ENCODE results near the gene NKPD1. TPM values are rescaled to one million over a fixed set of nuclear protein-coding genes. Genes with fewer than 3 reads are reported as not detected.

NKPD1 gene
- total RNA-seq, 1 donor = 0.36 TPM

- no peak overlapping the region for H3K4me3 ChIP-seq (ENCODE audit: low read depth, low read length)
- TF ChIP-seq, protein P1, sequence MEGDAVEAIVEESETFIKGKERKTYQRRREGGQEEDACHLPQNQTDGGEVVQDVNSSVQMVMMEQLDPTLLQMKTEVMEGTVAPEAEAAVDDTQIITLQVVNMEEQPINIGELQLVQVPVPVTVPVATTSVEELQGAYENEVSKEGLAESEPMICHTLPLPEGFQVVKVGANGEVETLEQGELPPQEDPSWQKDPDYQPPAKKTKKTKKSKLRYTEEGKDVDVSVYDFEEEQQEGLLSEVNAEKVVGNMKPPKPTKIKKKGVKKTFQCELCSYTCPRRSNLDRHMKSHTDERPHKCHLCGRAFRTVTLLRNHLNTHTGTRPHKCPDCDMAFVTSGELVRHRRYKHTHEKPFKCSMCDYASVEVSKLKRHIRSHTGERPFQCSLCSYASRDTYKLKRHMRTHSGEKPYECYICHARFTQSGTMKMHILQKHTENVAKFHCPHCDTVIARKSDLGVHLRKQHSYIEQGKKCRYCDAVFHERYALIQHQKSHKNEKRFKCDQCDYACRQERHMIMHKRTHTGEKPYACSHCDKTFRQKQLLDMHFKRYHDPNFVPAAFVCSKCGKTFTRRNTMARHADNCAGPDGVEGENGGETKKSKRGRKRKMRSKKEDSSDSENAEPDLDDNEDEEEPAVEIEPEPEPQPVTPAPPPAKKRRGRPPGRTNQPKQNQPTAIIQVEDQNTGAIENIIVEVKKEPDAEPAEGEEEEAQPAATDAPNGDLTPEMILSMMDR (IDR thresholded peaks at IDR 0.05; ENCODE audit: insufficient read depth, low read length) = no peak
- DNase-seq (ENCODE audit: low read depth) = no peak
Observed at GRCh38 chr19:45117671-45118070, 43.1 kb downstream of the NKPD1 start.

DNA sequence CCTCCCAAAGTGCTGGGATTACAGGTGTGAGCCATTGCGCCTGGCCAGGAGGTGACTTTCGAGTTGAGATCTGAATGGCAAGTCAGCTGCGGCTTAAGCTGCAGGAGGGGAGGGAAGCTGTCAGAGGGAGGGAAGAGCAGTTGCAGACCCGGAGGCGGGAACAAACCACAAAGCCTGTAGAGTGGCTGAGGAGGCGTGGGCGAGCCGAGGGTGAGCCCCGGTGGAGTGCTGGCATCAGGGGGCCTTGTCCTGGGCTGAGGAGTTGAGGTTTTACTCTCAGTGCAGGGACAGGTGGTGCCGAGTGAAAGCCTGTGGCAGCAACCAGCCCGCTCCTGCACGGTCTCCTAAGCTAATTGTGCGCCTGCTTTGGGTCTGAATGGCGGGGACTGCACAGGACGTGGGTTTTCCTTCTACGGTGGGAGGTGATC is 43.6 kb downstream of the NKPD1 start:
- no peak for DNase-seq (ENCODE audit: low read depth)
- no peak overlapping the region for H3K4me3 ChIP-seq (ENCODE audit: low read depth, low read length)
- TF ChIP-seq, protein P1 (IDR thresholded peaks at IDR 0.05; ENCODE audit: insufficient read depth, low read length) = no peak

DNA sequence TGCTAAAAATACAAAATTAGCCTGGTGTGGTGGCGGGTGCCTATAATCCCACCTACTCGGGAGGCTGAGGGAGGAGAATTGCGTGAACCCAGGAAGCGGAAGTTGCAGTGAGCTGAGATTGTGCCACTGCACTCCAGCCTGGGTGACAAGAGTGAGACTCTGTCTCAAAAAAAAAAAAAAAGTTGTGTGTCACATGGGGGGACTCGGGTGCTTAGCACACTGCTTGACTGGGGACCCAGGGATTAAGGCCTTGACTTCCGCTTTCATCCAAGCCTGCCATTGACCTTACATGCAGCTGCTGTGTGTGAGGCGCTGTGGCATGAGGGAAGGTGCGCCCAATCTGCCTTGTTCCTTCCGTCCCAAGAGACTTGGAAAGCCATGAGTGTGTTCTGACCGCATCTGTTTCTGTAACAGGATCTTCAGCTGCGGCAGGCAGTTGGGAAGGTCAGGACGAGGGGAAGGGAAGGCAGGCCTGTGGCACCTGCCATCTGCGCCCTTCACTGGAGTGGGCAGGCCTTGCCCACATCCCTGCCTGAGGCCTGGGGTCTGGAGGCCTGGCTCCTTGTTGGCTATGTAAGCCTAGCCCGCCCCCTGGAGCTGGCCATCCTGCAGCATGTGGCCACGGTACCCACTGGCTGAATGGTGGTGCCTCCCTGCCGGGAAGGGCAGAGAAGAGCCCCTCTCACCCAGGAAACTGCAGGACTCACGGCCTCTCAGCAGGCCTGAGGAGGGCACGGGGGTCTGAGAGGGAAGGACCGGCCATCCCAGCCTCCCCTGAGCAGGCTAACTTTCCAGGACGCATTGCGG is 44.8 kb downstream of the NKPD1 start:
- TF ChIP-seq, protein P1 (IDR thresholded peaks at IDR 0.05; ENCODE audit: insufficient read depth, low read length) = no peak
- no peak for DNase-seq (ENCODE audit: low read depth)
- H3K4me3 ChIP-seq (ENCODE audit: low read depth, low read length) = no peak overlapping the region

GRCh38 chr19:45114116-45114515 is 46.7 kb downstream of the NKPD1 start:
- TF ChIP-seq, protein P1 (IDR thresholded peaks at IDR 0.05; ENCODE audit: insufficient read depth, low read length) = no peak
- H3K4me3 ChIP-seq (ENCODE audit: low read depth, low read length) = no peak overlapping the region
- no peak for DNase-seq (ENCODE audit: low read depth)

GRCh38 chr19:45113628-45114027 is 47.2 kb downstream of the NKPD1 start:
- H3K4me3 ChIP-seq (ENCODE audit: low read depth, low read length) = no peak overlapping the region
- DNase-seq (ENCODE audit: low read depth) = no peak
- TF ChIP-seq, protein P1 (IDR thresholded peaks at IDR 0.05; ENCODE audit: insufficient read depth, low read length) = no peak

GRCh38 chr19:45112111-45112827 is 48.5 kb downstream of the NKPD1 start:
- no peak for DNase-seq (ENCODE audit: low read depth)
- no peak overlapping the region for H3K4me3 ChIP-seq (ENCODE audit: low read depth, low read length)
- TF ChIP-seq, protein P1 (IDR thresholded peaks at IDR 0.05; ENCODE audit: insufficient read depth, low read length) = no peak

Other genes starting within 250 kb of the NKPD1 start
- gene APOC1, start 246.4 kb downstream of the NKPD1 start, total RNA-seq (ENCODE audit: low replicate concordance) = 1.7 and 52.6 TPM in 2 replicates
- not detected in 2 replicates for gene APOC4, start 218.7 kb downstream of the NKPD1 start, total RNA-seq (ENCODE audit: low replicate concordance)
- gene APOC2, start 214.9 kb downstream of the NKPD1 start, total RNA-seq (ENCODE audit: low replicate concordance) = not detected in 2 replicates
- 11.4 and 39.0 TPM in 2 replicates for gene CLPTM1, start 205.6 kb downstream of the NKPD1 start, total RNA-seq (ENCODE audit: low replicate concordance)
- gene RELB, start 159.5 kb downstream of the NKPD1 start, total RNA-seq (ENCODE audit: low replicate concordance) = 3.4 and 5.9 TPM in 2 replicates
- gene CLASRP, start 121.9 kb downstream of the NKPD1 start, total RNA-seq (ENCODE audit: low replicate concordance) = 14.1 and 32.4 TPM in 2 replicates
- 0.27 TPM in 1 of 2 replicates, not detected in the other for gene ZNF296, start 84.5 kb downstream of the NKPD1 start, total RNA-seq (ENCODE audit: low replicate concordance)
- 12.6 and 16.0 TPM in 2 replicates for gene GEMIN7, start 81.7 kb downstream of the NKPD1 start, total RNA-seq (ENCODE audit: low replicate concordance)
- gene PPP1R37, start 67.8 kb downstream of the NKPD1 start, total RNA-seq (ENCODE audit: low replicate concordance) = 28.0 and 179 TPM in 2 replicates
- 6.9 and 10.1 TPM in 2 replicates for gene TRAPPC6A, start 17.3 kb upstream of the NKPD1 start, total RNA-seq (ENCODE audit: low replicate concordance)
- gene BLOC1S3, start 17.8 kb upstream of the NKPD1 start, total RNA-seq (ENCODE audit: low replicate concordance) = 7.7 and 16.1 TPM in 2 replicates
- gene EXOC3L2, start 84.4 kb upstream of the NKPD1 start, total RNA-seq (ENCODE audit: low replicate concordance) = under 0.01 TPM in 1 of 2 replicates, not detected in the other
- gene MARK4, start 90.3 kb upstream of the NKPD1 start, total RNA-seq (ENCODE audit: low replicate concordance) = 9.8 and 17.1 TPM in 2 replicates
- gene CKM, start 161.9 kb upstream of the NKPD1 start, total RNA-seq (ENCODE audit: low replicate concordance) = not detected in 2 replicates
- not detected in 2 replicates for gene KLC3, start 179.8 kb upstream of the NKPD1 start, total RNA-seq (ENCODE audit: low replicate concordance)
- gene ERCC2, start 209.6 kb upstream of the NKPD1 start, total RNA-seq (ENCODE audit: low replicate concordance) = 22.3 and 34.8 TPM in 2 replicates
- 1.3 and 2.8 TPM in 2 replicates for gene PPP1R13L, start 244.1 kb upstream of the NKPD1 start, total RNA-seq (ENCODE audit: low replicate concordance)
- gene POLR1G, start 245.7 kb upstream of the NKPD1 start, total RNA-seq (ENCODE audit: low replicate concordance) = 3.0 and 5.7 TPM in 2 replicates